HG03135 (cell line): ENCODE results near the gene KLF17.

Source experiments
- ATAC-seq: cut with Tn5 transposase; IDR thresholded peaks from one replicate; pipeline ENCODE4 v1.9.1; 2021; ENCODE audit warnings: mild to moderate bottlenecking, moderate library complexity; ENCODE audit not compliant: unreplicated experiment

Gene KLF17

DNA sequence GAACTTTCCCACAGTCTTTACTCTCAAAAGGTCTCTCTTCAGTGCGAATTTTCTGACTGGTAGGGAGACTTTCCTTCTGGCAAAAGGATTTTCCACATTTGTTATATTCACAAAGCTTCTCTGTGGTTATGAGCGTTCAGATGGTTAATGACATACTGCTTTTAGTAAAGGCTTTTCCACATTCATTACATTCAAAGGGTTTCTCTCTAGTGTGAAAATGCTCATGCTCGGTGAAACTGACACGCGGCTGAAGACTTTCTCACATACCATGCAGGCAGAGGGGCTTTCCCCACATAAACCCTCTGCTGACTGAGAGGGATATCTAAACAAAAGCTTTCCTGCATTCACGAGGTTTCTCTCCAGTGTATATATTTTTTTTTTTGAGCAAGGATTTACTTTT is 32.7 kb downstream of the KLF17 start:
- no peak for ATAC-seq

DNA sequence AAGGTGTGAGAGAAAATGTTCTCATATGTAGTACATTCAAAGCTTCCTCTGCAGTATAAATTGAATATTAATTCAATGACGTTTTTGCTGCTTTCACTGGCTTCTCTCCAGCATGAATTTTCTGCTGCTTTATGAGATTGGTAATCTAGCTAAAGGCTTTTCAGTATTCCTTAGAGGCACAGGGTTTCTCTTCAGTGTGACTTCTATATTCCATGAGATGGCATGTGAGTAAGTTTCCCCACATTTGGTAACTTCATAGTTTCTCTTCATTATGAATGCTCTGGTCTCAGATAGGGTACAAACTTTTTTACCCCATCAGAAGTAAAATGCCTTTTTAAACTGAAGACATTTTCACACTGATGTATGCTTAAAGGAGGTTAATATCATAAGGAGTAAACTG is 33.2 kb downstream of the KLF17 start:
- no peak for ATAC-seq

DNA sequence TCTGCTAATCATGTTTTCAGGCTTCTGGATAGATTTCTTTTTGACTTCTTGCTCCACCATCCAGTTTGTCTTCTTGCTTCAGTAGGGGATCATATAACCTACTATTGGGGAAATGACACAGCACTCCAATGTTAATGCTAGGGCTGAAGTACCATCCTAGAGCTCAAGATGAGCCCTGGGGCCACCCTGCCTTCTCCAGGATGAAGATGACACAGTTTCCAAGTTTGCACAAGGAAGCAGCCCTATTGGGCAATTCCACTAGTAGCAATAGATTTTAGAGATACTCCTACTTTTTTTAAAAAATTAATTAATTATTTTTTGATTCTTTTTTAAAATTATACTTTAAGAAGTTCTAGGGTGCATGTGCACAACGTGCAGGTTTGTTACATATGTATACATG is 34.1 kb downstream of the KLF17 start:
- ATAC-seq, result no peak

DNA sequence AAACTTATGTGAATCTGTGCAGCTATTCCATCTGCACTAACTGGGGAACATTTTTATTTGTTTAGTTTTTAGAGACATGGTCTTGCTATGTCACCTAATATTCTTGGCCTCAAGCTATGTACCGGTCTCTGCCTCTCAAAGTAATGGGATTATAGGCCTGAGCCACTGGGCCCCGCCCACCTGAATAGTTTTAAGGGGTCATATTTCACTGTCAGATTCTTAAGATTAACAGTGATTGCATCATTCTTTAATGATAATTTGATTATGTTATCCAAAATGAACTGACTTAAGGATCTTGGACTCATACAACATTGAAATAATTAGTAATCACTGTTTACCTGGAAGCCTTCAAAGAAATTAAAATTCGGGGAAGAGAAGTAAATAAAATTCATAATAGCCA is 35.4 kb downstream of the KLF17 start:
- no peak for ATAC-seq

DNA sequence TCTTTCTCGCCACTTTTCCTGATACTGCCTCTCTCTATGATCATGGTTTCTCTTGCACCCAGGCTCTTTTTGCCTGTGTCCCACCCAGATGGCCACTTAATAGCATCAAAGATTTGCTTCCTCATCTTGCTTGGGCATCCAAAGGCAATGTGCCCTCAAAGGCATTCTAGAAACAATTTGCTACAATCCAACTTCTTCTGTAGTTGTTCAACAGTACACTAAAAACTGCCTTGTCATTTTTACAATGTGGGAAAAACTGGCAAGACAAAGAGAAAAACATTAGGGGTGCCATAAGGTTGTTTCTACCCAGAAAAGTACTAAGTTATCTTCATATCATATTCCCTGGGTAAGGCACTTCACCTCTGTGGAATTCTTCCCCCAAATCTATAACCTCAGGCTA is 39.3 kb downstream of the KLF17 start:
- no peak for ATAC-seq

DNA sequence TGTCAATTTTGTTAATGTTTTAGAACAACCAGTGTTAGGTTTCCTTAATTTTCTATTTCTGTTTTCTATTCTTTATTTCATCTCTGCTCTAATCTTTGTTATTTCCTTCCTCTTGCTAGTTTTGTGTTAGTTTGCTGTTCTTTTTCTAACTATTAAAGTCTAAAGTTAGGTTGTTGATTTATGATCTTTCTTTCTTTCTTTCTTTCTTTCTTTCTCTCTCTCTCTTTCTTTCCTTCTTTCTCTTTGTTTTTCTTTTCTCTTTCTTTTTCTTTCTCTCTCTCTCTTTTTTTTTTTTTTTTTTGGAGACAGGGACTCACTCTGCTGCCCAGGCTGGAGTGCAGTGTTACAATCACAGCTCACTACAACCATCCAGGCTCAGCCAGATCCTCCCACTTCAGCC is 40.2 kb downstream of the KLF17 start:
- ATAC-seq, result no peak

DNA sequence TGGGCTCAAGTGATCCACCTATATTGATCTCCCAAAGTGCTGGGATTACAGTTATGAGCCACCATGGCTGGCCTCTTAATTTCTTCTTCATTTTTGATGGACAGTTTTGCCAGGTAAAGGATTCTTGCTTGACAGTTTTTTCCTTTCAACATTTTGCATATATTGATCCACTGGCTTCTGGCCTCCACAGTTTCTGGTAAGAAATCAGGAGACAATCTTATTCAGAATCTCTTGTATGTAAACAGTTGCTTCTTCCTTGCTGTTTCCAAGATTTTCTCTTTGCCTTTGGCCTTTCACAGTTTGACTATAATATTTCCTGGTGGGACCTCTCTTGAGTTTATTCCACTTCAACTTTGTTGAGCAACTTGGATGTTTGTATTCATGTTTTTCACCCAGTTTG is 42.9 kb downstream of the KLF17 start:
- ATAC-seq, result no peak

DNA sequence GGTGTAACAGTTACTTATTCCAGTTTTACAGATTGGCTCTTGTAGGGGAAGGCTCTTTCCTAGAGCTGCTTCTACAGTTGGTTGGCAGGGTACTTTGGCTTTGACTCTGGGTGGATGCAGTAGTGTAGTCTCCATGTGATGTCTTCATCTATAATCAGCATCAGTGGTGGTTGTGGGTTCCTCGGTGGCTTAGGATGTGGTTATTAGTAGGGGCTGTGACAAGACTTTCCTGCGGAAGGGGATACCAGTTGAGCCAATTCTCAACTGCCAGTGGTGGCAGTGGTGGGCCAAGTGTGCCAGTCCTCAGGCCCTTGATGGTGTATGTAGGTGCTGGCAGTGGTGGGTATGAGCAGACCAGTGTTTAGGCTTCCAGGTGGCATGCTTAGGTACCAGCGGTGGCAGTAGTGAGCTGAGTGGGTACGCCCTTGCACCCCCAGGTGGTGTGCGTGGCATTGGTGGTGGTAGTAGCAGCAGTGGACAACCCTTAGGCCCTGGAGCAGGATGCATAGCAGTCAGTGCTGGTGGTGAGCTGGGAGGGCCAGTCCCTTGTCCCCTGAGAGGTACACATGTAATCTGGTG is 50.0 kb downstream of the KLF17 start:
- no peak for ATAC-seq

DNA sequence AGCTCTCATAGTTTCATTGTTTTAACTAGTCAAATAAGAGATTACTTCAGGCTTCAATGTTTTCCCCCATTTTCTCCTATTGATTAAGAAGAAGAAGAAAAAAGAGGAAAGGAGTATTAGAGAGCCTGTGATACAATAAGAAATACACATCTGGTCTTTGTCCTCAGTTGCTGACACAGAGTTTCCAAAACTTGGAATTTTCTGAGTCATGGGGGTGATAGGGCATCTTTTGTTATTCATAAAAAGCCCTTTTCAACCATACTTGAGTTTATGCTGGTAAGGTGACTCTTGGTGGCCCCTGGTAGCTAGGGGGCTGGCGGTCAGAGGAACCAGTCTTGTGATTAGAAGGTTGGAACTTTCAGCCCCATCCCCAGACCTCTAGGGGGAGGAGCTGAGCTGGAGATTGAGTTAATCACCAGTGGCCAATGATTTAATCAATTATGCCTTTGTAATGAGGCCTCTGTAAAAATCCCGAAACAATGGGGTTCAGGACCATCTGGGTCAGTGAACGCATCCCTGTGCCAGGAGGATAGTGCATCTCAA is 51.7 kb downstream of the KLF17 start:
- ATAC-seq, result no peak

DNA sequence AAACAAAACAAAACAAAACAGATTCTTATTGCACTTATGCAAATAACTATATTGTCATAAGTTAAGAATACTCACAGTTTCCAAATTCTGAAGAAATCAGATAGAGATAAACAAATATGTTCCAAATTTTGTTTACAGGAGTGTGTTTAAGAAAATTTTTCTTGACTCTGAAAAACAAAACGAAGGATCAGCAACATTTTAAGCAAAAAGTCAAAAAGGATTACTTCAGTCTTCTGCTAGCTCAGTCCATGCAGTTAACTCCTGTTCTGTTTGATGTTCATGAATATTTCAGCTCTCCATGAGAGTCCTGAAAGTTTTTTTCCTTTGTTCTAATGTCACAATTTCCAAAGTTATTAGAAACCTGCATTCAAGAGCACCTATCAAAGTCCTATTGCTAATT is 56.0 kb downstream of the KLF17 start:
- no peak for ATAC-seq
